WTC11 (cell line): ENCODE results near the gene ESCO1. TPM values are rescaled to one million over a fixed set of nuclear protein-coding genes. Genes with fewer than 3 reads are reported as not detected.

Experiments used
- ATAC-seq: fragments of 200-7000 bp; cut with Tn5 transposase; 2 replicates; pipeline ENCODE4 v1.10.0; 2021; ENCODE audit warnings: mild to moderate bottlenecking, moderate library complexity
- CTCF ChIA-PET: fragments of 300-600 bp; sonication (Branson Sonifier 250); formaldehyde crosslinking; loops from one replicate; lab custom pipeline; 2021; ENCODE audit warnings: antibody characterized with exemption; lab: Charles Lee
- POLR2A ChIA-PET: fragments of 350-600 bp; sonication (Branson Sonifier 250); formaldehyde crosslinking; loops from one replicate; lab custom pipeline; 2021; ENCODE audit warnings: antibody characterized with exemption; lab: Charles Lee
- DNase-seq: peaks from one replicate; pipeline ENCODE4 v3.0.0; 2021; ENCODE audit warnings: low spot score
- H3K27ac Mint-ChIP-seq: 2 replicates; pipeline ENCODE4 v1.8.0; 2021; ENCODE audit warnings: mixed read lengths
- H3K27me3 Mint-ChIP-seq: 2 replicates; pipeline ENCODE4 v1.8.0; 2021; ENCODE audit warnings: low read depth, mild to moderate bottlenecking, moderate library complexity, mixed read lengths
- H3K36me3 Mint-ChIP-seq: 2 replicates; pipeline ENCODE4 v1.8.0; 2021; ENCODE audit warnings: mixed read lengths
- H3K4me1 Mint-ChIP-seq: 2 replicates; pipeline ENCODE4 v1.8.0; 2022; ENCODE audit warnings: mixed read lengths
- H3K4me3 Mint-ChIP-seq: 2 replicates; pipeline ENCODE4 v1.8.0; 2021; ENCODE audit warnings: mild to moderate bottlenecking, moderate library complexity, mixed read lengths
- H3K9me3 Mint-ChIP-seq: 2 replicates; pipeline ENCODE4 v1.8.0; 2021; ENCODE audit warnings: mixed read lengths
- CBFB ChIP-seq: sonication (generic); formaldehyde crosslinking; IDR thresholded peaks from 2 replicates; pipeline ENCODE4 v1.8.1; 2022; ENCODE audit warnings: mild to moderate bottlenecking, low read depth, missing genetic modification reagents
- CREB1 ChIP-seq: sonication (generic); formaldehyde crosslinking; IDR thresholded peaks from 2 replicates; pipeline ENCODE4 v1.8.0; 2023; ENCODE audit warnings: mild to moderate bottlenecking, missing genetic modification reagents
- CREM ChIP-seq: sonication (generic); formaldehyde crosslinking; IDR thresholded peaks from 2 replicates; pipeline ENCODE4 v1.8.1; 2022; ENCODE audit warnings: mild to moderate bottlenecking, missing genetic modification reagents, moderate library complexity
- EMX1 ChIP-seq: fragments of 250-450 bp; sonication (Bioruptor Pico); IDR thresholded peaks from 2 replicates; pipeline ENCODE4 v1.8.0; 2021; ENCODE audit warnings: mild to moderate bottlenecking
- GRHL2 ChIP-seq: fragments of 250-450 bp; sonication (Bioruptor Pico); IDR thresholded peaks from 2 replicates; pipeline ENCODE4 v1.8.0; 2022; ENCODE audit warnings: mild to moderate bottlenecking, moderate library complexity; ENCODE audit not compliant: insufficient replicate concordance, severe bottlenecking
- JUN ChIP-seq: sonication (generic); formaldehyde crosslinking; IDR thresholded peaks from 2 replicates; pipeline ENCODE4 v1.8.0; 2023; ENCODE audit warnings: mild to moderate bottlenecking, missing genetic modification reagents
- NFYB ChIP-seq: sonication (generic); formaldehyde crosslinking; conservative IDR thresholded peaks from 2 replicates; pipeline ENCODE4 v1.8.0; 2022; ENCODE audit warnings: low read depth, missing genetic modification reagents
- NR2C2 ChIP-seq: sonication (generic); formaldehyde crosslinking; IDR thresholded peaks from 2 replicates; pipeline ENCODE4 v1.8.0; 2022; ENCODE audit warnings: mild to moderate bottlenecking, missing genetic modification reagents
- RORB ChIP-seq: fragments of 250-450 bp; sonication (Bioruptor Pico); IDR thresholded peaks from 2 replicates; pipeline ENCODE4 v1.9.0; 2021; ENCODE audit warnings: mild to moderate bottlenecking
- SOX15 ChIP-seq: fragments of 250-450 bp; sonication (Bioruptor Pico); IDR thresholded peaks from 2 replicates; pipeline ENCODE4 v1.9.0; 2021; ENCODE audit warnings: mild to moderate bottlenecking
- TP53 ChIP-seq: sonication (generic); formaldehyde crosslinking; IDR thresholded peaks from 2 replicates; pipeline ENCODE4 v1.8.1; 2023; ENCODE audit warnings: mild to moderate bottlenecking, missing genetic modification reagents
- ZNF263 ChIP-seq: sonication (generic); formaldehyde crosslinking; IDR thresholded peaks from 2 replicates; pipeline ENCODE4 v1.8.1; 2022; ENCODE audit warnings: low read depth, mild to moderate bottlenecking, moderate library complexity, missing genetic modification reagents
- ZNF281 ChIP-seq: sonication (generic); formaldehyde crosslinking; IDR thresholded peaks from 2 replicates; pipeline ENCODE4 v1.8.0; 2023; ENCODE audit warnings: mild to moderate bottlenecking, missing genetic modification reagents
- ZNF317 ChIP-seq: sonication (generic); formaldehyde crosslinking; IDR thresholded peaks from 2 replicates; pipeline ENCODE4 v1.8.1; 2023; ENCODE audit warnings: low read depth, mild to moderate bottlenecking, moderate library complexity, missing genetic modification reagents, borderline replicate concordance
- ZNF396 ChIP-seq: fragments of 250-450 bp; sonication (Bioruptor Pico); IDR thresholded peaks from 2 replicates; pipeline ENCODE4 v1.8.0; 2021; ENCODE audit warnings: mild to moderate bottlenecking, moderate library complexity, borderline replicate concordance
- total RNA-seq: library from RNA; stranded (reverse); gene quantifications from 3 replicates; pipeline ENCODE4 v1.2.3, GENCODE V29; 2021
- TF ChIP-seq, protein P1 (sequence below): sonication (generic); formaldehyde crosslinking; IDR thresholded peaks from 2 replicates; pipeline ENCODE4 v1.8.1; 2023; ENCODE audit warnings: mild to moderate bottlenecking, moderate library complexity, missing genetic modification reagents
- TF ChIP-seq, protein P2 (sequence below): sonication (generic); formaldehyde crosslinking; IDR thresholded peaks from 2 replicates; pipeline ENCODE4 v1.8.1; 2023; ENCODE audit warnings: mild to moderate bottlenecking, missing genetic modification reagents
- TF ChIP-seq, protein P3 (sequence below): sonication (generic); formaldehyde crosslinking; IDR thresholded peaks from 2 replicates; pipeline ENCODE4 v1.8.0; 2023; ENCODE audit warnings: missing genetic modification reagents, mild to moderate bottlenecking, borderline replicate concordance

The ESCO1 gene
- total RNA-seq, 1 experiment from 2014 or later: 46.5 TPM

GRCh38 chr18:21632393-21632792, 31.9 kb upstream of the ESCO1 start:
- DNase-seq (no peak), ATAC-seq (no peak)
- Mint-ChIP-seq H3K9me3 (no peaks in the 10 kb centered on the region), H3K27me3 (no peaks in the 10 kb centered on the region), H3K4me1 (no peaks in the 10 kb centered on the region), H3K27ac (no peak overlapping the region), H3K36me3 (peaks cover 52% of the 10 kb centered on the region), H3K4me3 (no peak overlapping the region)
- ChIA-PET CTCF (interaction anchor here (0.6 kb wide), 1 partner anchor 659 kb away, joined by 3 read pairs; no protein-coding TSS in a partner anchor), POLR2A (no interaction called here)
- TF ChIP-seq CREB1 (CRISPR knock-in tag): no peak
- TF ChIP-seq, protein P1, sequence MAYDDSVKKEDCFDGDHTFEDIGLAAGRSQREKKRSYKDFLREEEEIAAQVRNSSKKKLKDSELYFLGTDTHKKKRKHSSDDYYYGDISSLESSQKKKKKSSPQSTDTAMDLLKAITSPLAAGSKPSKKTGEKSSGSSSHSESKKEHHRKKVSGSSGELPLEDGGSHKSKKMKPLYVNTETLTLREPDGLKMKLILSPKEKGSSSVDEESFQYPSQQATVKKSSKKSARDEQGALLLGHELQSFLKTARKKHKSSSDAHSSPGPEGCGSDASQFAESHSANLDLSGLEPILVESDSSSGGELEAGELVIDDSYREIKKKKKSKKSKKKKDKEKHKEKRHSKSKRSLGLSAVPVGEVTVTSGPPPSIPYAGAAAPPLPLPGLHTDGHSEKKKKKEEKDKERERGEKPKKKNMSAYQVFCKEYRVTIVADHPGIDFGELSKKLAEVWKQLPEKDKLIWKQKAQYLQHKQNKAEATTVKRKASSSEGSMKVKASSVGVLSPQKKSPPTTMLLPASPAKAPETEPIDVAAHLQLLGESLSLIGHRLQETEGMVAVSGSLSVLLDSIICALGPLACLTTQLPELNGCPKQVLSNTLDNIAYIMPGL (CRISPR knock-in tag): no peak
- no peak for TF ChIP-seq RORB (CRISPR knock-in tag)
- TF ChIP-seq CBFB: no peak
- TF ChIP-seq GRHL2 (CRISPR knock-in tag): no peak
- no peak for TF ChIP-seq NR2C2 (CRISPR knock-in tag)
- TF ChIP-seq, protein P2, sequence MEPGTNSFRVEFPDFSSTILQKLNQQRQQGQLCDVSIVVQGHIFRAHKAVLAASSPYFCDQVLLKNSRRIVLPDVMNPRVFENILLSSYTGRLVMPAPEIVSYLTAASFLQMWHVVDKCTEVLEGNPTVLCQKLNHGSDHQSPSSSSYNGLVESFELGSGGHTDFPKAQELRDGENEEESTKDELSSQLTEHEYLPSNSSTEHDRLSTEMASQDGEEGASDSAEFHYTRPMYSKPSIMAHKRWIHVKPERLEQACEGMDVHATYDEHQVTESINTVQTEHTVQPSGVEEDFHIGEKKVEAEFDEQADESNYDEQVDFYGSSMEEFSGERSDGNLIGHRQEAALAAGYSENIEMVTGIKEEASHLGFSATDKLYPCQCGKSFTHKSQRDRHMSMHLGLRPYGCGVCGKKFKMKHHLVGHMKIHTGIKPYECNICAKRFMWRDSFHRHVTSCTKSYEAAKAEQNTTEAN (CRISPR knock-in tag): no peak
- TF ChIP-seq NFYB (CRISPR knock-in tag): no peak
- no peak for TF ChIP-seq JUN (CRISPR knock-in tag)
- no peak for TF ChIP-seq CREM
- no peak for TF ChIP-seq ZNF317 (CRISPR knock-in tag)
- TF ChIP-seq EMX1: no peak
- TF ChIP-seq, protein P3, sequence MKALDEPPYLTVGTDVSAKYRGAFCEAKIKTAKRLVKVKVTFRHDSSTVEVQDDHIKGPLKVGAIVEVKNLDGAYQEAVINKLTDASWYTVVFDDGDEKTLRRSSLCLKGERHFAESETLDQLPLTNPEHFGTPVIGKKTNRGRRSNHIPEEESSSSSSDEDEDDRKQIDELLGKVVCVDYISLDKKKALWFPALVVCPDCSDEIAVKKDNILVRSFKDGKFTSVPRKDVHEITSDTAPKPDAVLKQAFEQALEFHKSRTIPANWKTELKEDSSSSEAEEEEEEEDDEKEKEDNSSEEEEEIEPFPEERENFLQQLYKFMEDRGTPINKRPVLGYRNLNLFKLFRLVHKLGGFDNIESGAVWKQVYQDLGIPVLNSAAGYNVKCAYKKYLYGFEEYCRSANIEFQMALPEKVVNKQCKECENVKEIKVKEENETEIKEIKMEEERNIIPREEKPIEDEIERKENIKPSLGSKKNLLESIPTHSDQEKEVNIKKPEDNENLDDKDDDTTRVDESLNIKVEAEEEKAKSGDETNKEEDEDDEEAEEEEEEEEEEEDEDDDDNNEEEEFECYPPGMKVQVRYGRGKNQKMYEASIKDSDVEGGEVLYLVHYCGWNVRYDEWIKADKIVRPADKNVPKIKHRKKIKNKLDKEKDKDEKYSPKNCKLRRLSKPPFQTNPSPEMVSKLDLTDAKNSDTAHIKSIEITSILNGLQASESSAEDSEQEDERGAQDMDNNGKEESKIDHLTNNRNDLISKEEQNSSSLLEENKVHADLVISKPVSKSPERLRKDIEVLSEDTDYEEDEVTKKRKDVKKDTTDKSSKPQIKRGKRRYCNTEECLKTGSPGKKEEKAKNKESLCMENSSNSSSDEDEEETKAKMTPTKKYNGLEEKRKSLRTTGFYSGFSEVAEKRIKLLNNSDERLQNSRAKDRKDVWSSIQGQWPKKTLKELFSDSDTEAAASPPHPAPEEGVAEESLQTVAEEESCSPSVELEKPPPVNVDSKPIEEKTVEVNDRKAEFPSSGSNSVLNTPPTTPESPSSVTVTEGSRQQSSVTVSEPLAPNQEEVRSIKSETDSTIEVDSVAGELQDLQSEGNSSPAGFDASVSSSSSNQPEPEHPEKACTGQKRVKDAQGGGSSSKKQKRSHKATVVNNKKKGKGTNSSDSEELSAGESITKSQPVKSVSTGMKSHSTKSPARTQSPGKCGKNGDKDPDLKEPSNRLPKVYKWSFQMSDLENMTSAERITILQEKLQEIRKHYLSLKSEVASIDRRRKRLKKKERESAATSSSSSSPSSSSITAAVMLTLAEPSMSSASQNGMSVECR (CRISPR knock-in tag): no peak
- no peak for TF ChIP-seq ZNF263 (CRISPR knock-in tag)
- no peak for TF ChIP-seq SOX15 (CRISPR knock-in tag)
- TF ChIP-seq ZNF281 (CRISPR knock-in tag): no peak
- no peak for TF ChIP-seq ZNF396
- TF ChIP-seq TP53: no peak
